Measurements from ENCODE around the gene DPY19L2.
"Not testable (repeated sequence)": the region's sequence is repeated elsewhere in the genome, so short reads cannot be mapped to it uniquely, and the experiment has no call there.

DPY19L2 gene

GRCh38 chr12:63643381-63644140 is 24.7 kb downstream of the DPY19L2 start:
- H3K27me3 ChIP-seq (ENCODE audit: insufficient read depth, low read length, poor library complexity); H3K4me2 ChIP-seq (ENCODE audit: low read length); H2AK5ac ChIP-seq (ENCODE audit: low read length); H3K79me1 ChIP-seq (ENCODE audit: low read length); H3K27ac ChIP-seq (ENCODE audit: low read depth, low read length); H3K4me3 ChIP-seq (ENCODE audit: low read length); H3K56ac ChIP-seq (ENCODE audit: low read length); H4K5ac ChIP-seq (ENCODE audit: low read length); H4K8ac ChIP-seq (ENCODE audit: low read depth, low read length); H3K4me1 ChIP-seq (ENCODE audit: control insufficient read depth, low read depth, low read length); H2BK15ac ChIP-seq (replicated peaks; ENCODE audit: low read depth); H2BK5ac ChIP-seq (ENCODE audit: low read length); H3K4ac ChIP-seq (ENCODE audit: low read depth, low read length); H3K23ac ChIP-seq (ENCODE audit: low read length); DNase-seq; H3K9ac ChIP-seq (ENCODE audit: low read length); H2BK120ac ChIP-seq (ENCODE audit: low read depth, low read length); H3K18ac ChIP-seq (ENCODE audit: low read length); H3K79me2 ChIP-seq (ENCODE audit: control insufficient read depth, insufficient read depth, low read length); H3K36me3 ChIP-seq (ENCODE audit: control insufficient read depth, insufficient read depth, low read length): not testable (repeated sequence)
- WGBS (ENCODE audit: extremely low coverage, insufficient coverage, low lambda C conversion rate): no CpG with 5 or more reads among the region's 5 CpGs

- H2BK120ac ChIP-seq (ENCODE audit: low read depth, low read length); H3K36me3 ChIP-seq (ENCODE audit: control insufficient read depth, insufficient read depth, low read length); H3K79me1 ChIP-seq (ENCODE audit: low read length); H3K4me2 ChIP-seq (ENCODE audit: low read length); H2AK5ac ChIP-seq (ENCODE audit: low read length); H3K4me1 ChIP-seq (ENCODE audit: control insufficient read depth, low read depth, low read length); H3K18ac ChIP-seq (ENCODE audit: low read length); H4K8ac ChIP-seq (ENCODE audit: low read depth, low read length); H3K23ac ChIP-seq (ENCODE audit: low read length); H3K4ac ChIP-seq (ENCODE audit: low read depth, low read length); H3K56ac ChIP-seq (ENCODE audit: low read length); H3K4me3 ChIP-seq (ENCODE audit: low read length); DNase-seq; H2BK5ac ChIP-seq (ENCODE audit: low read length); H3K9ac ChIP-seq (ENCODE audit: low read length); H3K27ac ChIP-seq (ENCODE audit: low read depth, low read length); H3K27me3 ChIP-seq (ENCODE audit: insufficient read depth, low read length, poor library complexity); H3K79me2 ChIP-seq (ENCODE audit: control insufficient read depth, insufficient read depth, low read length); H4K5ac ChIP-seq (ENCODE audit: low read length); H2BK15ac ChIP-seq (replicated peaks; ENCODE audit: low read depth): not testable (repeated sequence)
- WGBS (ENCODE audit: extremely low coverage, insufficient coverage, low lambda C conversion rate): no CpG with 5 or more reads among the region's 4 CpGs
Observed at GRCh38 chr12:63624258-63624657, 44.0 kb downstream of the DPY19L2 start.

GRCh38 chr12:63615544-63615943 is 52.7 kb downstream of the DPY19L2 start:
- not testable (repeated sequence) for H4K5ac ChIP-seq (ENCODE audit: low read length); H3K4me2 ChIP-seq (ENCODE audit: low read length); H3K36me3 ChIP-seq (ENCODE audit: control insufficient read depth, insufficient read depth, low read length); H2AK5ac ChIP-seq (ENCODE audit: low read length); H3K4ac ChIP-seq (ENCODE audit: low read depth, low read length); H3K9ac ChIP-seq (ENCODE audit: low read length); H3K79me1 ChIP-seq (ENCODE audit: low read length); DNase-seq; H3K4me3 ChIP-seq (ENCODE audit: low read length); H3K79me2 ChIP-seq (ENCODE audit: control insufficient read depth, insufficient read depth, low read length); H3K27ac ChIP-seq (ENCODE audit: low read depth, low read length); H3K56ac ChIP-seq (ENCODE audit: low read length); H2BK15ac ChIP-seq (replicated peaks; ENCODE audit: low read depth); H3K23ac ChIP-seq (ENCODE audit: low read length); H3K27me3 ChIP-seq (ENCODE audit: insufficient read depth, low read length, poor library complexity); H3K18ac ChIP-seq (ENCODE audit: low read length); H2BK5ac ChIP-seq (ENCODE audit: low read length); H4K8ac ChIP-seq (ENCODE audit: low read depth, low read length); H3K4me1 ChIP-seq (ENCODE audit: control insufficient read depth, low read depth, low read length); H2BK120ac ChIP-seq (ENCODE audit: low read depth, low read length)
- no CpG with 5 or more reads among the region's 1 CpG for WGBS (ENCODE audit: extremely low coverage, insufficient coverage, low lambda C conversion rate)

- not testable (repeated sequence) for H3K36me3 ChIP-seq (ENCODE audit: control insufficient read depth, insufficient read depth, low read length); H3K79me2 ChIP-seq (ENCODE audit: control insufficient read depth, insufficient read depth, low read length); H4K5ac ChIP-seq (ENCODE audit: low read length); H4K8ac ChIP-seq (ENCODE audit: low read depth, low read length); H3K23ac ChIP-seq (ENCODE audit: low read length); H3K4ac ChIP-seq (ENCODE audit: low read depth, low read length); H3K56ac ChIP-seq (ENCODE audit: low read length); H3K4me1 ChIP-seq (ENCODE audit: control insufficient read depth, low read depth, low read length); H3K4me3 ChIP-seq (ENCODE audit: low read length); H2BK15ac ChIP-seq (replicated peaks; ENCODE audit: low read depth); H2BK120ac ChIP-seq (ENCODE audit: low read depth, low read length); H2BK5ac ChIP-seq (ENCODE audit: low read length); H3K27me3 ChIP-seq (ENCODE audit: insufficient read depth, low read length, poor library complexity); H3K9ac ChIP-seq (ENCODE audit: low read length); H3K4me2 ChIP-seq (ENCODE audit: low read length); H3K18ac ChIP-seq (ENCODE audit: low read length); DNase-seq; H3K79me1 ChIP-seq (ENCODE audit: low read length); H2AK5ac ChIP-seq (ENCODE audit: low read length); H3K27ac ChIP-seq (ENCODE audit: low read depth, low read length)
- no CpG with 5 or more reads among the region's 2 CpGs for WGBS (ENCODE audit: extremely low coverage, insufficient coverage, low lambda C conversion rate)
Observed at GRCh38 chr12:63611285-63611684, 57.0 kb downstream of the DPY19L2 start.

GRCh38 chr12:63609281-63609680 is 59.0 kb downstream of the DPY19L2 start:
- H3K9ac ChIP-seq (ENCODE audit: low read length); H3K79me1 ChIP-seq (ENCODE audit: low read length); H3K56ac ChIP-seq (ENCODE audit: low read length); H3K4ac ChIP-seq (ENCODE audit: low read depth, low read length); DNase-seq; H2BK5ac ChIP-seq (ENCODE audit: low read length); H2BK15ac ChIP-seq (replicated peaks; ENCODE audit: low read depth); H3K23ac ChIP-seq (ENCODE audit: low read length); H3K79me2 ChIP-seq (ENCODE audit: control insufficient read depth, insufficient read depth, low read length); H3K4me2 ChIP-seq (ENCODE audit: low read length); H3K4me1 ChIP-seq (ENCODE audit: control insufficient read depth, low read depth, low read length); H3K18ac ChIP-seq (ENCODE audit: low read length); H2BK120ac ChIP-seq (ENCODE audit: low read depth, low read length); H3K27me3 ChIP-seq (ENCODE audit: insufficient read depth, low read length, poor library complexity); H3K36me3 ChIP-seq (ENCODE audit: control insufficient read depth, insufficient read depth, low read length); H2AK5ac ChIP-seq (ENCODE audit: low read length); H3K4me3 ChIP-seq (ENCODE audit: low read length); H4K5ac ChIP-seq (ENCODE audit: low read length); H3K27ac ChIP-seq (ENCODE audit: low read depth, low read length); H4K8ac ChIP-seq (ENCODE audit: low read depth, low read length): not testable (repeated sequence)

GRCh38 chr12:63604985-63605384 is 63.3 kb downstream of the DPY19L2 start:
- H3K4me2 ChIP-seq (ENCODE audit: low read length); DNase-seq; H3K23ac ChIP-seq (ENCODE audit: low read length); H2BK120ac ChIP-seq (ENCODE audit: low read depth, low read length); H3K79me2 ChIP-seq (ENCODE audit: control insufficient read depth, insufficient read depth, low read length); H4K5ac ChIP-seq (ENCODE audit: low read length); H3K18ac ChIP-seq (ENCODE audit: low read length); H4K8ac ChIP-seq (ENCODE audit: low read depth, low read length); H2BK15ac ChIP-seq (replicated peaks; ENCODE audit: low read depth); H3K56ac ChIP-seq (ENCODE audit: low read length); H3K4ac ChIP-seq (ENCODE audit: low read depth, low read length); H3K27ac ChIP-seq (ENCODE audit: low read depth, low read length); H2BK5ac ChIP-seq (ENCODE audit: low read length); H3K4me3 ChIP-seq (ENCODE audit: low read length); H2AK5ac ChIP-seq (ENCODE audit: low read length); H3K9ac ChIP-seq (ENCODE audit: low read length); H3K27me3 ChIP-seq (ENCODE audit: insufficient read depth, low read length, poor library complexity); H3K36me3 ChIP-seq (ENCODE audit: control insufficient read depth, insufficient read depth, low read length); H3K4me1 ChIP-seq (ENCODE audit: control insufficient read depth, low read depth, low read length); H3K79me1 ChIP-seq (ENCODE audit: low read length): not testable (repeated sequence)
- no CpG with 5 or more reads among the region's 3 CpGs for WGBS (ENCODE audit: extremely low coverage, insufficient coverage, low lambda C conversion rate)

Data from mesendoderm (in vitro differentiated cells).